Activated CD8-positive, alpha-beta memory T cell treated with anti-CD3 and anti-CD28 coated beads, Interleukin-2, amount 50 U/mL, for 24 hours (primary cell): ENCODE measurements around the gene CNTNAP3.
"Not testable (repeated sequence)": the region's sequence is repeated elsewhere in the genome, so short reads cannot be mapped to it uniquely, and the experiment has no call there.

Experiments
- DNase-seq: peaks from one replicate; pipeline ENCODE4 v3.0.0-alpha.2; 2020; ENCODE audit errors: extremely low read depth

The CNTNAP3 gene

GRCh38 chr9:39287980-39288379 is at the start of gene CNTNAP3:
TSS of gene CNTNAP3 (minus strand) at chr9:39288167. CDS start at chr9:39288064, 103 bp downstream.
- not testable (repeated sequence) for DNase-seq

- DNase-seq: not testable (repeated sequence)
Measured at GRCh38 chr9:39279995-39280394, 8.0 kb downstream of the CNTNAP3 start.

- DNase-seq: not testable (repeated sequence)
Measured at GRCh38 chr9:39242513-39242912, 45.5 kb downstream of the CNTNAP3 start.

- DNase-seq: not testable (repeated sequence)
Measured at GRCh38 chr9:39232130-39232991, 55.6 kb downstream of the CNTNAP3 start.

GRCh38 chr9:39215976-39216375 is 72.0 kb downstream of the CNTNAP3 start:
- DNase-seq: not testable (repeated sequence)

GRCh38 chr9:39209773-39210172 is 78.2 kb downstream of the CNTNAP3 start:
- DNase-seq: not testable (repeated sequence)

GRCh38 chr9:39206643-39207042 is 81.3 kb downstream of the CNTNAP3 start:
- DNase-seq: not testable (repeated sequence)

- not testable (repeated sequence) for DNase-seq
Measured at GRCh38 chr9:39205842-39206241, 82.1 kb downstream of the CNTNAP3 start.

GRCh38 chr9:39200412-39200811 is 87.6 kb downstream of the CNTNAP3 start:
- DNase-seq: not testable (repeated sequence)

GRCh38 chr9:39198000-39198709 is 89.8 kb downstream of the CNTNAP3 start:
- not testable (repeated sequence) for DNase-seq

- not testable (repeated sequence) for DNase-seq
Measured at GRCh38 chr9:39171370-39171769, 116.6 kb downstream of the CNTNAP3 start.

- not testable (repeated sequence) for DNase-seq
Measured at GRCh38 chr9:39157714-39158113, 130.3 kb downstream of the CNTNAP3 start.

GRCh38 chr9:39132826-39133552 is 155.0 kb downstream of the CNTNAP3 start:
- not testable (repeated sequence) for DNase-seq

- not testable (repeated sequence) for DNase-seq
Measured at GRCh38 chr9:39121401-39121800, 166.6 kb downstream of the CNTNAP3 start.

GRCh38 chr9:39111746-39112145 is 176.2 kb downstream of the CNTNAP3 start:
- not testable (repeated sequence) for DNase-seq

GRCh38 chr9:39108145-39108544 is 179.8 kb downstream of the CNTNAP3 start:
- DNase-seq: no peak

GRCh38 chr9:39097208-39097607 is 190.8 kb downstream of the CNTNAP3 start:
- not testable (repeated sequence) for DNase-seq

GRCh38 chr9:39085311-39085710 is 202.7 kb downstream of the CNTNAP3 start:
- not testable (repeated sequence) for DNase-seq

GRCh38 chr9:39082574-39082973 is 205.4 kb downstream of the CNTNAP3 start:
- not testable (repeated sequence) for DNase-seq

- not testable (repeated sequence) for DNase-seq
Measured at GRCh38 chr9:39080081-39080480, 207.9 kb downstream of the CNTNAP3 start.

- DNase-seq: not testable (repeated sequence)
Measured at GRCh38 chr9:39078621-39079256, 209.2 kb downstream of the CNTNAP3 start.
